ENCODE data around the gene AOX1.

DNA sequence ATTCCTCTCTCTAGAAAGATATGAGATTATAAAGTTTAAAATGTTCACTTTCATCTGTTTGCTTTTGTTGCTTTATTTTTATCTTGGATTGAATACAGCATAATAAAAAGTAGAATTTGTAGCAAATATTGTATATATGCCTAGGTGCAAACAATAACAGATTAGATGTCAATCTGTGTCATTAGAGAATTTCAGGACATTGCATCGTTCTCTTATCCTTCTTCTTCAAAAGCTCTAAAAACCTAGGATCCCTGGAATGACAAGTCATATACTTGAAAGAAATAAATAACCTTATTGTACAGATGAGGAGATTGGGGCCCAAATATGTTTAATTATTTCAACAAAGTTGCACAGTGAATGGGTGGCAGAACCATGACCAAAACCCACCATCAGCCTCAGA, 123.1 kb downstream of the AOX1 start:
- TF ChIP-seq GATA3 (IDR thresholded peaks at IDR 0.05; ENCODE audit: low read depth, low read length), result no peak
- TF ChIP-seq GATA2 (IDR thresholded peaks at IDR 0.05; ENCODE audit: low read depth, low read length), result no peak
